AG04450 (cell line): ENCODE measurements around the gene NDUFS6. TPM values are rescaled to one million over a fixed set of nuclear protein-coding genes. Genes with fewer than 3 reads are reported as not detected.
"Not testable (repeated sequence)": the region's sequence is repeated elsewhere in the genome, so short reads cannot be mapped to it uniquely, and the experiment has no call there.

Experiments used
- CTCF ChIA-PET: fragments of 300-600, 350-600 bp; formaldehyde crosslinking; extraction: SDS; loops from one replicate; lab custom pipeline; 2022; ENCODE audit warnings: antibody characterized with exemption, inconsistent platforms; lab: Charles Lee
- POLR2A ChIA-PET: fragments of 350-600 bp; formaldehyde crosslinking; extraction: SDS; loops from one replicate; lab custom pipeline; 2021; ENCODE audit warnings: antibody characterized with exemption, inconsistent platforms; lab: Yijun Ruan, JAX
- DNase-seq: peaks from one replicate; pipeline ENCODE4 v3.0.0-alpha.2; 2011; ENCODE audit warnings: low read depth, low spot score
- H3K27ac ChIP-seq: one replicate; pipeline ENCODE4 v1.5.1; 2012; ENCODE audit warnings: low read depth, low read length, control low read depth
- H3K27me3 ChIP-seq: one replicate; pipeline ENCODE4 v1.6.0; 2012; ENCODE audit warnings: low read length; ENCODE audit not compliant: control insufficient read depth, insufficient read depth
- H3K4me3 ChIP-seq: 2 replicates; pipeline ENCODE4 v1.5.1; 2011; ENCODE audit warnings: mild to moderate bottlenecking, low read depth, low read length, control low read depth
- H3K9me3 ChIP-seq: 2 replicates; pipeline ENCODE4 v1.5.1; 2012; ENCODE audit warnings: low read length; ENCODE audit not compliant: control insufficient read depth, insufficient read depth
- CTCF ChIP-seq: IDR thresholded peaks from 2 replicates; pipeline ENCODE4 v1.5.1; 2011; ENCODE audit warnings: low read depth, low read length, control low read depth, inconsistent platforms
- polyA plus RNA-seq: library from polyadenylated mRNA; depleted of rRNA; stranded (reverse); fragments of >200 nt; gene quantifications from 2 replicates; pipeline ENCODE4 v1.2.3, GENCODE V29; 2011

The NDUFS6 gene
- polyA plus RNA-seq, 1 experiment: 51.8 TPM

GRCh38 chr5:1795506-1795905 lies 5.7 kb upstream of the NDUFS6 start:
- H3K27me3 ChIP-seq: no peaks in the 10 kb centered on the region
- H3K4me3 ChIP-seq: no peak overlapping the region
- no peak for DNase-seq
- no peak for TF ChIP-seq CTCF
- ChIA-PET POLR2A (interaction anchor here (1.2 kb wide), 1 partner anchor 467 kb away, joined by 3 read pairs; no protein-coding TSS in a partner anchor), CTCF (no interaction called here)
- peak overlapping the region; percentile 93 for H3K27ac ChIP-seq
- peaks cover 26% of the 10 kb centered on the region for H3K9me3 ChIP-seq

- Histone ChIP-seq H3K27me3 (no peaks in the 10 kb centered on the region), H3K27ac (no peak overlapping the region), H3K4me3 (no peak overlapping the region), H3K9me3 (peaks cover 26% of the 10 kb centered on the region)
- no peak for TF ChIP-seq CTCF
- DNase-seq: no peak
- CTCF ChIA-PET: no interaction called here
- POLR2A ChIA-PET: no interaction called here
Measured at GRCh38 chr5:1795931-1796330, 5.3 kb upstream of the NDUFS6 start.

- Histone ChIP-seq H3K27ac (no peak overlapping the region), H3K4me3 (no peak overlapping the region), H3K9me3 (peaks cover 26% of the 10 kb centered on the region), H3K27me3 (no peaks in the 10 kb centered on the region)
- no peak for DNase-seq
- CTCF ChIA-PET: no interaction called here
- TF ChIP-seq CTCF: no peak
- POLR2A ChIA-PET: no interaction called here
Measured at GRCh38 chr5:1796371-1797102, 4.7 kb upstream of the NDUFS6 start.

- Histone ChIP-seq H3K27me3 (no peaks in the 10 kb centered on the region), H3K27ac (no peak overlapping the region), H3K4me3 (no peak overlapping the region), H3K9me3 (peaks cover 26% of the 10 kb centered on the region)
- ChIA-PET CTCF (no interaction called here), POLR2A (no interaction called here)
- no peak for TF ChIP-seq CTCF
- no peak for DNase-seq
Measured at GRCh38 chr5:1797103-1797800, 4.0 kb upstream of the NDUFS6 start.

GRCh38 chr5:1797855-1798254 lies 3.4 kb upstream of the NDUFS6 start:
- TF ChIP-seq CTCF: no peak
- DNase-seq: no peak
- Histone ChIP-seq H3K27ac (no peak overlapping the region), H3K27me3 (no peaks in the 10 kb centered on the region), H3K4me3 (no peak overlapping the region), H3K9me3 (peaks cover 26% of the 10 kb centered on the region)
- ChIA-PET POLR2A (no interaction called here), CTCF (interaction anchor here (1.0 to 3.3 kb wide), 2 partner anchors 25 to 35 kb away, joined by 3 to 14 read pairs; no protein-coding TSS in a partner anchor)

GRCh38 chr5:1798589-1798988 lies 2.6 kb upstream of the NDUFS6 start:
- ChIA-PET POLR2A (interaction anchor here (1.1 kb wide), 1 partner anchor 9 kb away, joined by 8 read pairs; no protein-coding TSS in a partner anchor), CTCF (interaction anchor here (1.0 to 3.3 kb wide), 2 partner anchors 25 to 36 kb away, joined by 3 to 14 read pairs; no protein-coding TSS in a partner anchor)
- Histone ChIP-seq H3K4me3 (peak overlapping the region; percentile 74), H3K9me3 (peaks cover 20% of the 10 kb centered on the region)
- H3K27me3 ChIP-seq, DNase-seq, H3K27ac ChIP-seq: not testable (repeated sequence)
